ENCODE data around the gene MALRD1.

- TF ChIP-seq POLR2A (IDR thresholded peaks at IDR 0.05) (no peak), CTCF (IDR thresholded peaks at IDR 0.05 in 8 of 11, conservative IDR thresholded peaks at IDR 0.05 in 3 of 11) (no peak), POLR2AphosphoS5 (IDR thresholded peaks at IDR 0.05) (no peak)
Observed at GRCh38 chr10:19041171-19041570, 7.4 kb upstream of the MALRD1 start.
